Adrenal gland (tissue), 12 donors: Measurements from ENCODE around the gene ASTL. TPM values are rescaled to one million over a fixed set of nuclear protein-coding genes. Genes with fewer than 3 reads are reported as not detected.

Source experiments
- DNase-seq, 7 donors: peaks; one replicate each; pipeline ENCODE4 v3.0.0-alpha.2; 2019 to 2020
- H3K27ac ChIP-seq, 5 donors: fragments of 200-600 bp; sonication (generic) in 4 of 5; 1 replicate in 3 of 5; 2 replicates in 2 of 5; pipeline versions ENCODE4 v1.5.1 to v1.8.0; 2016 to 2020; ENCODE audit warnings: mild to moderate bottlenecking in 1 of 5
- H3K27me3 ChIP-seq: fragments of 200-600 bp; 2 replicates; pipeline ENCODE4 v1.8.0; 2021
- H3K36me3 ChIP-seq, 2 donors: fragments of 200-600 bp; replicated peaks in 1 of 2; 1 replicate in 1 of 2; 2 replicates in 1 of 2; pipeline versions ENCODE4 v1.5.1 to v1.8.0; 2018 to 2022
- H3K4me1 ChIP-seq, 2 donors: fragments of 200-600 bp; replicated peaks in 1 of 2; 1 replicate in 1 of 2; 2 replicates in 1 of 2; pipeline versions ENCODE4 v1.5.1 to v1.8.0; 2018 to 2021
- H3K4me3 ChIP-seq, 4 donors: fragments of 200-600 bp; sonication (generic) in 3 of 4; one replicate each; pipeline ENCODE4 v1.5.1; 2016 to 2018
- H3K9me3 ChIP-seq, 3 donors: fragments of 200-600 bp; sonication (generic) in 1 of 3; replicated peaks in 1 of 3; 1 replicate in 2 of 3; 2 replicates in 1 of 3; pipeline versions ENCODE4 v1.5.1 to v1.8.0; 2016 to 2021
- POLR2A ChIP-seq, 2 donors: fragments of 450-650 bp; IDR thresholded peaks; one replicate each; pipeline ENCODE4 v1.6.1; 2017; ENCODE audit warnings: antibody characterized with exemption in 2 of 2, mild to moderate bottlenecking in 2 of 2, moderate library complexity in 1 of 2
- WGBS, 4 donors: extraction: QIAGEN DNeasy Blood & Tissue Kit in 2 of 4; methylation state at CpG; one replicate each; pipeline versions ENCODE4 v1.1.5 to v1.1.7; 2013 to 2017; 5-methylcytosine and 5-hydroxymethylcytosine counted together
- intact Hi-C, 2 donors: fragments of 100-400 bp; cut with DNase I; formaldehyde crosslinking; loops; one replicate each; pipeline versions ENCODE4 v1.14.1 to v1.15.0; 2022 to 2023
- polyA plus RNA-seq, 3 donors: library from polyadenylated mRNA; stranded (reverse); fragments of 200-250 nt in 2 of 3; fragments of 350-450 nt in 1 of 3; fragmentation: Illumina TruSeq in 1 of 3; extraction: RNeasy Lipid Tissue Mini Kit (QIAGEN cat#74804) in 1 of 3; gene quantifications; one replicate each; pipeline ENCODE4 v1.2.3, GENCODE V29; 2013 to 2014
- total RNA-seq, 9 donors: library from RNA; depleted of rRNA in 4 of 9; stranded (reverse); fragments of >200 nt in 4 of 9; fragments of 120-200 nt in 1 of 9; fragmentation: NEBNext Ultra II Directional in 1 of 9; extraction: Animal tissue kit (Norgen Biotek cat#: 25700) in 1 of 9; gene quantifications; one replicate each; pipeline versions ENCODE4 v1.1.0 to v1.2.4, GENCODE V29; 2013 to 2023
- TF ChIP-seq, protein P1 (sequence below), 6 experiments: fragments of 450-650 bp in 4 of 6; fragments of 200-600 bp in 2 of 6; sonication (generic) in 1 of 6; IDR thresholded peaks; 1 replicate in 5 of 6; 2 replicates in 1 of 6; pipeline versions ENCODE4 v1.5.1 to v1.8.0; 2016 to 2021; ENCODE audit warnings: antibody characterized with exemption in 6 of 6, mild to moderate bottlenecking in 2 of 6, moderate library complexity in 1 of 6
- donor health status: healthy with polysubstance abuse.
- donor health status: Bipolar disorder and iron deficiency.
- donor health status: DM: yes; HTN: yes; CAD: no.
- donor health status: DM: no; HTN: no; CAD: no.
- donor health status: DM: no; HTN: no; CAD: no.
- donor health status: DM: yes; HTN: yes; CAD: no.

ASTL gene
- total and polyA plus RNA-seq, 12 donors = not detected

DNA sequence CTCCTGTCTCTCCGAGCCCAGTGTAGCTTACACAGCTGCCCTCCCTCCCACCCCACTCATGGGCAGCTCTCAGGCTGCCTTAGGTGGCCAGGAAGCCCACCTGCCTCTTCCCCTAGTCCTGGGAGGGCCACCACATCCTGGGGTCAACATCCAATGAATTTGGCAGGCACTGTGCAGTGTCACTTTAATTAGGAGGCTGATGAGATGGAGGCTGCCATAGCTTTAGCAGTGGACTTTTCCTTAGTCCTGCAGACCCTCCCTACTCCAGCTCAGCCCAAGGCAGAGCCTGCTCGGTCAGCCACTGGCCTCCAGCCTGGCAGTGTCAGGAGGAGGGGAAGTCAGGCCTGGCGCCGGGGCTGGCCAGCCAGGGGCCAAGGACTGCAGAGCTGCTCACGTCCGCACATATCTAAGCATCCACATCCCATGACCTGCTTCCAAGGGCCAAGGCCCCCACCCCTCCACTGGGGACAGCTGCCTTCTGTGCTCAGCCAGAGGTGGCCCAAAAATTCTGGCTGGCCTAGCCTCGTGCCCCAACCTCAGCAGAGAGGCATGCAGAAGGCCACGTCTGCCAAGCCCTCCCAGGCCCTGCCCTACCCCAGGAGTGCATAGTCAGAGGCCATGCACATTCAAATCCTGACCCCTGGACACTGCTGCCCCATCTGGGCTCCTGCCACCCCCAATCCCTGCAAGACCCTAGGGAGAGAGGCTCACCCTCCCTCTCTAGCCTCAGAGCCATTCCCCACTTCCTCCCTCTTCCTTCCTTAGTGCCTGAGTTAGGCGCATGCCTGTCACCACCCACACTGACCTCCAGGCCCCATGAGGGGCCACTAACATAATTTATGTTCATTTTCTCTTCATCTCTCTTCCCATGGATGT is 55.0 kb downstream of the ASTL start:
- H3K4me3 ChIP-seq = no peak overlapping the region
- intact Hi-C loops = no loop called here
- peaks cover 17% of the 10 kb centered on the region for H3K27me3 ChIP-seq
- TF ChIP-seq, protein P1, sequence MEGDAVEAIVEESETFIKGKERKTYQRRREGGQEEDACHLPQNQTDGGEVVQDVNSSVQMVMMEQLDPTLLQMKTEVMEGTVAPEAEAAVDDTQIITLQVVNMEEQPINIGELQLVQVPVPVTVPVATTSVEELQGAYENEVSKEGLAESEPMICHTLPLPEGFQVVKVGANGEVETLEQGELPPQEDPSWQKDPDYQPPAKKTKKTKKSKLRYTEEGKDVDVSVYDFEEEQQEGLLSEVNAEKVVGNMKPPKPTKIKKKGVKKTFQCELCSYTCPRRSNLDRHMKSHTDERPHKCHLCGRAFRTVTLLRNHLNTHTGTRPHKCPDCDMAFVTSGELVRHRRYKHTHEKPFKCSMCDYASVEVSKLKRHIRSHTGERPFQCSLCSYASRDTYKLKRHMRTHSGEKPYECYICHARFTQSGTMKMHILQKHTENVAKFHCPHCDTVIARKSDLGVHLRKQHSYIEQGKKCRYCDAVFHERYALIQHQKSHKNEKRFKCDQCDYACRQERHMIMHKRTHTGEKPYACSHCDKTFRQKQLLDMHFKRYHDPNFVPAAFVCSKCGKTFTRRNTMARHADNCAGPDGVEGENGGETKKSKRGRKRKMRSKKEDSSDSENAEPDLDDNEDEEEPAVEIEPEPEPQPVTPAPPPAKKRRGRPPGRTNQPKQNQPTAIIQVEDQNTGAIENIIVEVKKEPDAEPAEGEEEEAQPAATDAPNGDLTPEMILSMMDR (IDR thresholded peaks at IDR 0.05) = no peak
- TF ChIP-seq POLR2A (IDR thresholded peaks at IDR 0.05) = no peak
- WGBS, 4 donors = 64 to 83% (median 67%) methylated on average over 4 to 9 of the region's 9 CpGs
- no peaks in the 10 kb centered on the region for H3K9me3 ChIP-seq
- no peaks in the 10 kb centered on the region for H3K36me3 ChIP-seq
- DNase-seq = peak in 3 of 7 donors; percentile 16 to 52 (median 31)
- H3K4me1 ChIP-seq = no peaks in the 10 kb centered on the region
- H3K27ac ChIP-seq = peak overlapping the region in 2 of 5 donors; percentile 46 to 64

DNA sequence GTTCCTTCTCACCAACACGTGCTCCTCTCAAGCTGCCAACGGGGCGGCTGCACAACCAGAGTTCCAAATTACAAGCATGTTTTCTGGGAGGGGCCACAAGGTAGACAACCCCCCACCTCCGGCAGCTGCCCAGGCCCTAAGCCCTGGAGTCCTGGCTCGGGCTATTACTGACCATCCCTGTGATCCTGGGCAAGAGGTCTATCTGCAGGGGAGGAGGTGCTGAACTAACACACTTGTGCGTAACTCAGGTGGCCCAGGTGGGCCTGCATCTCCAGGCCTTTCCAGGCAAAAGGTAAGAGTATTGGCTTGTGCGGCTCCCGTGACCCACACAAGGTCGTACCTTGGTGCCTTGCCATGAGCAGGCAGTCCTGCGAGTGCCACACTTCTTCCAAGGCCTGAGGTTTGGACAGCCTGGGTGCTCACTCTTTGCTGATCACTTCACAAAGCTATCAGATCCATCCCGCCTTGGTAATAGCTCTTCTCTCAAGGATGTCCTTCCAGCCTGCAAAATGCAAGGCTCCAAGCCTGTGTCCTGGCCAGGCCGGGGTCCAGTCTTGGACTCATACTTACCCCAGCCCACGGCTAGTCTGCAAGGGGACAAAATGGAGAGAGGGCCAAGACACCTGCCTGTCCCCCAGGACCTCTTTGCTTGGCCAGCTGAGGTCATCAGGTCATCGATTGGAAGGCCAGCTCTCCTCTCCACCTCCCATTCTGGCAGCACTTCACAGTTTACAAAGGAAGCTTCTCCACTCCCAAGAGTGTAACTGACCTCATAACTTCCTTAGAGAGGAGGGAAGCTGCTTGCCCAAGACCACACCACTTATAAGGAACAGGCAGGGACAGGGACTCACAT is 55.9 kb downstream of the ASTL start:
- intact Hi-C loops = no loop called here
- Histone ChIP-seq H3K27ac (peak overlapping the region in 2 of 5 donors; percentile 46 to 64), H3K4me3 (no peak overlapping the region), H3K36me3 (no peaks in the 10 kb centered on the region), H3K27me3 (peaks cover 17% of the 10 kb centered on the region), H3K4me1 (no peaks in the 10 kb centered on the region), H3K9me3 (no peaks in the 10 kb centered on the region)
- peak in 2 of 7 donors; percentile 14 to 42 for DNase-seq
- WGBS, 4 donors = 85 to 94% (median 88%) methylated on average over 8 to 14 of the region's 14 CpGs
- TF ChIP-seq, protein P1 (IDR thresholded peaks at IDR 0.05) = no peak
- no peak for TF ChIP-seq POLR2A (IDR thresholded peaks at IDR 0.05)

DNA sequence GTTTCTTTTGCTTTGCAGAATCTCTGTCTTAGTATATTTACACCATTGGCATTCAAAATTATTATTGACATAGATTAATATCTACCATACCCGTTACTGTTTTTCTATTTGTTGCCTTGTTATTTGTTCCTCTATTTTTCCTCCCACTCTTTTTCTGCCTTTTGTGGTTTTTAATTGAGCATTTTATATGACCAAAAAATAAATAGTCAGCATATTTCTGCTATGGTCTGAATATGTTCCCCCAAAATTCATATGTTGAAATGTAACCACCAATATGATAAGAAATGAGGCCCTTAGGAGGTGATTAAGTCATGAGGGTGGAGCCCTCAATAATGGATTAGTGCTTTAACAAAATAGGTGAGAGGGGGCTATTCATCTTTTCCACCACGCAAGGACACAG is 57.3 kb downstream of the ASTL start:
- H3K4me1 ChIP-seq = no peaks in the 10 kb centered on the region
- H3K9me3 ChIP-seq = no peaks in the 10 kb centered on the region
- peaks cover 17% of the 10 kb centered on the region for H3K27me3 ChIP-seq
- no peak for TF ChIP-seq POLR2A (IDR thresholded peaks at IDR 0.05)
- TF ChIP-seq, protein P1 (IDR thresholded peaks at IDR 0.05) = no peak
- intact Hi-C loops = no loop called here
- H3K27ac ChIP-seq = no peak overlapping the region
- no peak overlapping the region for H3K4me3 ChIP-seq
- 80 to 90% (median 86%) methylated on average over 2 of the region's 2 CpGs for WGBS, 4 donors
- H3K36me3 ChIP-seq = no peaks in the 10 kb centered on the region
- DNase-seq = no peak

DNA sequence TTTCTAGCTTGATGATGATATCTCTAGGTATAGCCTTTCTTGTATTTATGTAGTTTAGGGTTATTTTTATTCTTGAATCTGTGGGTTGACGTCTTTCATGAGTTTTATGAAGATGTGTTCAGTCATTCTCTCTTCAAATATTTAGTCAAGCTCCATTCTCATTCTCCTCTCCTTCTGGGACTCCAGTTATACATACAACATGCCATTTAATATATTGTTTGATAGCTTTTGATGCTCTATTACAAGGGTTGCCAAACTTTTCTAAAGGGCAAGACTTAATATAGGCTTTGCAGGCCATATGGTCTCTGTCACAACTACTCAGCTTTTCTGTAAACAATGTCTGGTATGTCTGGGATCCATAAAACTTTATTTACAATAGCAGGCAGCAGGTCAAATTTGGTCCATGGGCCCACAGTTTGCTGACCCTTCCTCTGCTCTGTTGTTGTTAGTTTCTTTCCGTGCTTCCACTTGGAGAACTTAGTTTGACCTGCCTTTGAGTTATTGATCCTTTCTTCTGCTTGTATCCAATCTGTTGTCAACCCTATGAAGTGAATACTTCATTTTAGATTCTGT is 63.0 kb downstream of the ASTL start:
- TF ChIP-seq POLR2A (IDR thresholded peaks at IDR 0.05) = no peak
- TF ChIP-seq, protein P1 (IDR thresholded peaks at IDR 0.05) = no peak
- 54 to 73% (median 65%) methylated on average over 2 of the region's 2 CpGs for WGBS, 4 donors
- Histone ChIP-seq H3K36me3 (no peaks in the 10 kb centered on the region), H3K27ac (no peak overlapping the region), H3K4me1 (no peaks in the 10 kb centered on the region), H3K4me3 (no peak overlapping the region), H3K9me3 (no peaks in the 10 kb centered on the region), H3K27me3 (peaks cover 4% of the 10 kb centered on the region)
- intact Hi-C loops = no loop called here
- DNase-seq = no peak
